ENCODE results near the gene MYL5. TPM values are rescaled to one million over a fixed set of nuclear protein-coding genes. Genes with fewer than 3 reads are reported as not detected.
"Not testable (repeated sequence)": the region's sequence is repeated elsewhere in the genome, so short reads cannot be mapped to it uniquely, and the experiment has no call there.

MYL5 gene
- total RNA-seq, 1 donor from 2014 or later, result 22.6 TPM

GRCh38 chr4:703336-704197 is 29.2 kb downstream of the MYL5 start:
- H3K27ac Mint-ChIP-seq, result no peak overlapping the region
- peaks cover 3% of the 10 kb centered on the region for H3K4me1 Mint-ChIP-seq (ENCODE audit: low read depth)
- H3K27me3 Mint-ChIP-seq, result peaks cover 24% of the 10 kb centered on the region
- no peak for TF ChIP-seq CTCF (IDR thresholded peaks at IDR 0.05; ENCODE audit: unreplicated experiment)
- no peaks in the 10 kb centered on the region for H3K9me3 Mint-ChIP-seq (ENCODE audit: low read depth)
- no peak for DNase-seq (ENCODE audit: low spot score, unreplicated experiment)
- H3K36me3 Mint-ChIP-seq (ENCODE audit: insufficient read depth), result peaks cover under 1% of the 10 kb centered on the region
- no peak overlapping the region for H3K4me3 Mint-ChIP-seq (ENCODE audit: low read depth)

GRCh38 chr4:704198-704891 is 30.0 kb downstream of the MYL5 start:
- no peak overlapping the region for H3K4me3 Mint-ChIP-seq (ENCODE audit: low read depth)
- H3K27ac Mint-ChIP-seq, result no peak overlapping the region
- no peak for TF ChIP-seq CTCF (IDR thresholded peaks at IDR 0.05; ENCODE audit: unreplicated experiment)
- peaks cover 21% of the 10 kb centered on the region for H3K27me3 Mint-ChIP-seq
- peaks cover 8% of the 10 kb centered on the region for H3K4me1 Mint-ChIP-seq (ENCODE audit: low read depth)
- H3K36me3 Mint-ChIP-seq (ENCODE audit: insufficient read depth), result peaks cover 5% of the 10 kb centered on the region
- H3K9me3 Mint-ChIP-seq (ENCODE audit: low read depth), result no peaks in the 10 kb centered on the region
- no peak for DNase-seq (ENCODE audit: low spot score, unreplicated experiment)

GRCh38 chr4:704971-705277 is 30.6 kb downstream of the MYL5 start:
- DNase-seq (ENCODE audit: low spot score, unreplicated experiment), result no peak
- Mint-ChIP-seq H3K27ac (no peak overlapping the region), H3K4me1 (ENCODE audit: low read depth) (peaks cover 14% of the 10 kb centered on the region), H3K27me3 (peaks cover 21% of the 10 kb centered on the region), H3K4me3 (ENCODE audit: low read depth) (peak overlapping the region; percentile 64), H3K36me3 (ENCODE audit: insufficient read depth) (peaks cover 11% of the 10 kb centered on the region), H3K9me3 (ENCODE audit: low read depth) (no peaks in the 10 kb centered on the region)
- no peak for TF ChIP-seq CTCF (IDR thresholded peaks at IDR 0.05; ENCODE audit: unreplicated experiment)

- Mint-ChIP-seq H3K4me1 (ENCODE audit: low read depth) (peaks cover 16% of the 10 kb centered on the region), H3K27me3 (peaks cover 15% of the 10 kb centered on the region), H3K36me3 (ENCODE audit: insufficient read depth) (peaks cover 16% of the 10 kb centered on the region), H3K9me3 (ENCODE audit: low read depth) (no peaks in the 10 kb centered on the region), H3K27ac (peak within 1 kb of the TSS; percentile 52), H3K4me3 (ENCODE audit: low read depth) (peak within 1 kb of the TSS; percentile 64)
- peak; percentile 97 for DNase-seq (ENCODE audit: low spot score, unreplicated experiment)
- TF ChIP-seq CTCF (IDR thresholded peaks at IDR 0.05; ENCODE audit: unreplicated experiment), result no peak
These were observed 31.1 kb downstream of the MYL5 start, which contains the start of gene PCGF3 for GRCh38 chr4:705278-706082. TSS of gene PCGF3 (plus strand) at chr4:705832. CDS start at chr4:733681, 27,849 bp downstream.

GRCh38 chr4:706083-706633 is 31.8 kb downstream of the MYL5 start:
- peak overlapping the region; percentile 58 for H3K4me3 Mint-ChIP-seq (ENCODE audit: low read depth)
- peaks cover 10% of the 10 kb centered on the region for H3K27me3 Mint-ChIP-seq
- not testable (repeated sequence) for H3K27ac Mint-ChIP-seq; H3K9me3 Mint-ChIP-seq (ENCODE audit: low read depth); DNase-seq (ENCODE audit: low spot score, unreplicated experiment)
- peaks cover 20% of the 10 kb centered on the region for H3K36me3 Mint-ChIP-seq (ENCODE audit: insufficient read depth)
- H3K4me1 Mint-ChIP-seq (ENCODE audit: low read depth), result peaks cover 16% of the 10 kb centered on the region

Data from progenitor cell of endocrine pancreas (in vitro differentiated cells).